ENCODE data around the gene SCAF1. TPM values are rescaled to one million over a fixed set of nuclear protein-coding genes. Genes with fewer than 3 reads are reported as not detected.
A peak's percentile ranks its signal among the peaks of the same experiment; 100 is the strongest.

The SCAF1 gene
- total RNA-seq, 2 donors from 2014 or later, result 47.9 to 80.8 TPM

GRCh38 chr19:49689133-49690078, 47.4 kb downstream of the SCAF1 start, which contains the start of gene ADM5:
TSS of gene ADM5 (plus strand) at chr19:49689594. CDS start at chr19:49689838, 244 bp downstream.
- Histone ChIP-seq H3K4me3 (peak within 1 kb of the TSS; percentile 28 to 44), H3K36me3 (peaks cover 0 to 21% of the 10 kb centered on the region in 2 donors), H3K27me3 (replicated peaks; ENCODE audit: insufficient read depth) (no peaks in the 10 kb centered on the region), H3K27ac (peak within 1 kb of the TSS; percentile 58 to 68), H3K4me1 (replicated peaks) (no peaks in the 10 kb centered on the region), H3K9me3 (no peaks in the 10 kb centered on the region)
- intact Hi-C loops (cut with DNase I), result loop anchor here (5.0 kb wide), 1 partner anchor 78 kb away; the partner anchor contains the start of gene AP2A1
- peak; percentile 71 for DNase-seq (ENCODE audit: low spot score)
- WGBS, result 26% methylated on average over 37 of the region's 54 CpGs
- no peak for TF ChIP-seq POLR2A (IDR thresholded peaks at IDR 0.05)
- peak; percentile 28 to 64 (median 42) for TF ChIP-seq CTCF (IDR thresholded peaks at IDR 0.05)

GRCh38 chr19:49690079-49690655, 48.2 kb downstream of the SCAF1 start:
- Histone ChIP-seq H3K4me1 (replicated peaks) (no peaks in the 10 kb centered on the region), H3K4me3 (peak overlapping the region; percentile 28 to 44), H3K27ac (peak overlapping the region; percentile 58 to 68), H3K36me3 (peaks cover 0 to 15% of the 10 kb centered on the region in 2 donors), H3K27me3 (replicated peaks; ENCODE audit: insufficient read depth) (no peaks in the 10 kb centered on the region), H3K9me3 (no peaks in the 10 kb centered on the region)
- WGBS, result 11% methylated on average over 39 of the region's 39 CpGs
- intact Hi-C loops (cut with DNase I), result loop anchor here (5.0 kb wide), 1 partner anchor 77 kb away; the partner anchor contains the start of gene AP2A1
- no peak for DNase-seq (ENCODE audit: low spot score)
- TF ChIP-seq CTCF (IDR thresholded peaks at IDR 0.05), result no peak
- TF ChIP-seq POLR2A (IDR thresholded peaks at IDR 0.05), result no peak
- no peak for TF ChIP-seq POLR2AphosphoS5 (IDR thresholded peaks at IDR 0.05)

- intact Hi-C loops (cut with DNase I), result loop anchor here (5.0 kb wide), 1 partner anchor 77 kb away; the partner anchor contains the start of gene AP2A1
These were observed 48.7 kb downstream of the SCAF1 start, which contains the start of gene CPT1C for GRCh38 chr19:49690656-49691242. TSS of gene CPT1C (plus strand) at chr19:49691116. CDS start at chr19:49692253, 1,137 bp downstream.

More at GRCh38 chr19:49690656-49691242, 48.7 kb downstream of the SCAF1 start, which contains the start of gene CPT1C:
- Histone ChIP-seq H3K4me3 (peak within 1 kb of the TSS; percentile 28 to 44), H3K27me3 (replicated peaks; ENCODE audit: insufficient read depth) (no peaks in the 10 kb centered on the region), H3K9me3 (no peaks in the 10 kb centered on the region), H3K36me3 (peaks cover 0 to 13% of the 10 kb centered on the region in 2 donors), H3K4me1 (replicated peaks) (no peaks in the 10 kb centered on the region), H3K27ac (peak within 1 kb of the TSS; percentile 58 to 68)
- DNase-seq (ENCODE audit: low spot score), result peak; percentile 81
- 1% methylated on average over 38 of the region's 38 CpGs for WGBS
- TF ChIP-seq CTCF (IDR thresholded peaks at IDR 0.05) (no peak), POLR2A (IDR thresholded peaks at IDR 0.05) (peak; percentile 58), POLR2AphosphoS5 (IDR thresholded peaks at IDR 0.05) (peak; percentile 83)

All from prostate gland (tissue), 2 donors.